T47D (cell line): ENCODE results near the gene CIB2.

Experiments
- DNase-seq, 2 experiments: peaks; one replicate each; pipeline versions ENCODE4 v3.0.0 to v3.0.0-alpha.2; 2011 to 2012; ENCODE audit warnings: low read depth in 1 of 2, low spot score in 1 of 2
- JUND ChIP-seq: IDR thresholded peaks from 2 replicates; pipeline ENCODE4 v1.6.1; 2012; ENCODE audit warnings: low read depth
- in situ Hi-C: cut with HindIII; loops from 2 replicates; pipeline ENCODE4 v1.10.0; 2016; ENCODE audit warnings: low sequenced_read_pairs, low pct_unique_long_range_greater_than_20kb

CIB2 gene

GRCh38 chr15:78142332-78142731 is 11.1 kb upstream of the CIB2 start:
- no peak for TF ChIP-seq JUND
- in situ Hi-C loops = no loop called here
- no peak for DNase-seq

GRCh38 chr15:78140292-78140691 is 9.0 kb upstream of the CIB2 start:
- in situ Hi-C loops = no loop called here
- no peak for DNase-seq
- no peak for TF ChIP-seq JUND

- in situ Hi-C loops = no loop called here
- no peak for DNase-seq
- TF ChIP-seq JUND = no peak
These were observed 8.3 kb upstream of the CIB2 start for GRCh38 chr15:78139578-78139977.

- no peak; the same call in 1 of the 2 replicates for TF ChIP-seq JUND
- peak; percentile 77 to 93 for DNase-seq
- in situ Hi-C loops = no loop called here
These were observed 2.6 kb upstream of the CIB2 start for GRCh38 chr15:78133801-78134200.

GRCh38 chr15:78130466-78131294 is 565 bp downstream of the CIB2 start:
- no peak for DNase-seq
- in situ Hi-C loops = no loop called here
- no peak for TF ChIP-seq JUND

- in situ Hi-C loops = no loop called here
- DNase-seq = no peak
These were observed 1.4 kb downstream of the CIB2 start for GRCh38 chr15:78129751-78130287.

GRCh38 chr15:78129077-78129750 is 2.0 kb downstream of the CIB2 start:
- TF ChIP-seq JUND = no peak
- DNase-seq = no peak

More at GRCh38 chr15:78129751-78130287, 1.4 kb downstream of the CIB2 start:
- no peak for TF ChIP-seq JUND

GRCh38 chr15:78127882-78128281 is 3.4 kb downstream of the CIB2 start:
- in situ Hi-C loops = no loop called here
- TF ChIP-seq JUND = no peak
- DNase-seq = peak; percentile 49 to 90

More at GRCh38 chr15:78129077-78129750, 2.0 kb downstream of the CIB2 start:
- in situ Hi-C loops = no loop called here

GRCh38 chr15:78125267-78125666 is 6.0 kb downstream of the CIB2 start:
- no peak for DNase-seq
- in situ Hi-C loops = no loop called here
- TF ChIP-seq JUND = no peak

GRCh38 chr15:78120523-78120922 is 10.7 kb downstream of the CIB2 start:
- DNase-seq = no peak
- in situ Hi-C loops = no loop called here
- TF ChIP-seq JUND = no peak

GRCh38 chr15:78112551-78112950 is 18.7 kb downstream of the CIB2 start:
- TF ChIP-seq JUND = no peak

GRCh38 chr15:78111788-78112187 is 19.5 kb downstream of the CIB2 start:
- in situ Hi-C loops = no loop called here
- DNase-seq = no peak
- no peak for TF ChIP-seq JUND

More at GRCh38 chr15:78112551-78112950, 18.7 kb downstream of the CIB2 start:
- DNase-seq = no peak
- in situ Hi-C loops = no loop called here

- no peak for DNase-seq
- in situ Hi-C loops = no loop called here
- no peak for TF ChIP-seq JUND
These were observed 20.2 kb downstream of the CIB2 start for GRCh38 chr15:78110916-78111475.
